ENCODE measurements around the gene TCTN2. TPM values are rescaled to one million over a fixed set of nuclear protein-coding genes. Genes with fewer than 3 reads are reported as not detected.

Gene TCTN2
- total RNA-seq, 1 donor from 2014 or later = 4.7 TPM

- no peak for DNase-seq (ENCODE audit: low read depth in 2 of 2)
Measured at GRCh38 chr12:123734268-123734667, 63.4 kb downstream of the TCTN2 start.

DNA sequence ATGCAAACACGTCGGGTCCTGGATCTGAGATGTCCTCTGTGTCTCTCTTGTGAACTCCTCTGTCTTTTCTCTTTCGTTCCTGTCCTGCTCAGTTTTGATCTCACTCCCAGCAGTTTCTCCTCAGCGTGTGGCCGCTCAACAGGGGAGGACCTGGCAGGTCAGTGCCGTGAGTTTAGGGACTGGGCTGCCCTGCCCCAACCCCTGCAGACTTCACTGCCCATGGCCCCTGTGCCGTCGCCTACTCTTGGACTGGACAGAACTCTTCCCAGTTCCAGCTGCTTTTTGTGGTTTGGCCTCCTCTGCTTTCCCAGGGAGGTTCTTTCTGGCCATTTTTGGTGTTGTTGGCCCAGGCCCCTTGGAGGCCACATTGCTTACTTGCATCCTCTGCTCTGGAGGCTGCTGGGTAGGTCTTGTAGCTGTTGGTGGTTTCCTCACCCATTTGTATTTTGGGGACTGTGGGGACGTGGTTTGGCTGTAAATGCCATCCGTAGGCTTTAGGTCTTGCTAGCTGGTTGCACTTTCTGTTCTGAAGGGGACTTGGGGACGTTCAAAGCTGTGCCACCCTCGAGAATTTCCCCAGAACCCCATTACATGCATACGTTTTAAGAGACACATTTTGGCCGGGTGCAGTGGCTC is 71.1 kb downstream of the TCTN2 start:
- DNase-seq (ENCODE audit: low read depth in 2 of 2) = no peak

- DNase-seq (ENCODE audit: low read depth in 2 of 2) = no peak
Measured at GRCh38 chr12:123743002-123743401, 72.1 kb downstream of the TCTN2 start.

GRCh38 chr12:123744836-123745235 is 73.9 kb downstream of the TCTN2 start:
- DNase-seq (ENCODE audit: low read depth in 2 of 2) = no peak

DNA sequence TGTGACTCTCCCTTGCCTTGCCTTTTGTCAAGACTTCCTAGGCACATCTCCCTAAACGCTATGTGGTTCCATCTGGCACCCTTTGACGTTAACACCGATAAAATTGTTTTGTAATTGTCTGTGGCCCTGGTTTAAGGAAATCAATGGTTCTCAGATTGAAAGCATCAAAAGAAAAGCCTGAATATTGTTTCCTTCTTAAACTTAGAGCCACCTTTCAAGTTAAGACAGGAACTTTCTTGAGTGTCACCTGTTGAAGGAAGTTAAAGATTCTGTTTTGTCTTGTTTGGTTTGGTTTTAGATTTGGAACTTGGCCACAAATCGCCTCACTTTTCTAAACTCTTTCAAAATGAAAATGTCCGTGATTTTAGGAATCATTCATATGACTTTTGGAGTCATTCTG is 76.4 kb downstream of the TCTN2 start:
- no peak for DNase-seq (ENCODE audit: low read depth in 2 of 2)

GRCh38 chr12:123748161-123748560 is 77.2 kb downstream of the TCTN2 start:
- DNase-seq (ENCODE audit: low read depth in 2 of 2) = no peak

DNA sequence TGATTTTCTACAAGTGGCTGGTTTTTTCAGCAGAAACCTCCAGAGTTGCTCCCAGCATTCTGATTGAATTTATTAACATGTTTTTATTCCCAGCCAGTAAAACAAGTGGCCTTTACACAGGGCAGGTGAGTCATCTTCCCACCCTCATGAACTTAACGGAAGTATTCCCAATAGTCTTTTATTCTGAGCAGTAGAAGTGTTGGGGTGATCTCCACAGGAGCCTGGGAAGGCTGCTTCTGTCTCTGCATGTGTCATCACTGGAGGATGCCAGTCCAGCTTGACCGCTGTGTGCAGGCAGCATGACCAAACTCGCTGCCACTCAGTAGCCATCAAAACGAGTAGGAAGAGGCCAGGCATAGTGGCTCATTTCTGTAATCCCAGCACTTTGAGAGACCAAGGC is 77.7 kb downstream of the TCTN2 start:
- peak in 1 of 2 donors; percentile 62 for DNase-seq (ENCODE audit: low read depth in 2 of 2)

DNA sequence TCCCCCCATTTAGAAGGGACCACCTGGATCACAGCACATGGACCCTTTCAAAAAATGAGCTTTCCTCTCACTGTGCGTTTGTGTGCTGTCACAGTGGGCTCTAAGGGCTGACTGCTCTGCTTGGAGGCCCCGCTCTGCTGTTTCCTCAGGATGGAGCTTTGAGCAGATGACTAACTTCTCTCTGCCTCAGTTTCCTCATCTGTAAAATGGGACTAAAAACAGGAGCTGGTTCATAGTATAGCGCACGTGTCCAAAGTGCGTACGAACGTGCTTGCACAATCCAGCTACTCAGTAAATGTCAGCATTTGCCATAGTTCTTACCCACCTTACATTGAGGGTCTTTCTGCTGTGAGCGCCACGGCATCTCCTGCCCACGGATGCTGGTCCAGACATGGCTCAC is 78.4 kb downstream of the TCTN2 start:
- DNase-seq (ENCODE audit: low read depth in 2 of 2) = no peak

GRCh38 chr12:123750159-123750656 is 79.3 kb downstream of the TCTN2 start:
- no peak for DNase-seq (ENCODE audit: low read depth in 2 of 2)

DNA sequence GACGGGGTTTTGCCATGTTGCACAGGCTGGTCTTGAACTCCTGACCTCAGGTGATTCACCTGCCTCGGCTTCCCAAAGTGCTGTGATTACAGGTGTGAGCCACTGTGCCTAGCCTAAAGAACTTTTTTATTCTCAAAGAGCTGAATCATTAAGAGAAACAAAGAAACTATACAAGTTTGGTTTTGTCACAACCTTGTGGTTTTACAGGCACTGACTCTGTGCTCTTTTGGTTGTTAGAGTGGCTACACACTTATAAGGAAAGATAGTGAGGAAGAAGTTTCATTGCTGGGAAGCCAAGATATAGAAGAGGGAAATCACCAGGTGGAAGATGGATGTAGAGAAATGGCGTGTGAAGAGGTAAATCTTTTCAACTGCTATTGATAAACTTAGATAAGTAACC is 81.1 kb downstream of the TCTN2 start:
- no peak for DNase-seq (ENCODE audit: low read depth in 2 of 2)

GRCh38 chr12:123754041-123754772 is 83.3 kb downstream of the TCTN2 start:
- DNase-seq (ENCODE audit: low read depth in 2 of 2) = no peak

GRCh38 chr12:123757561-123757960 is 86.6 kb downstream of the TCTN2 start:
- DNase-seq (ENCODE audit: low read depth in 2 of 2) = no peak

Other genes with a start within 250 kb of the TCTN2 start
- gene RILPL2, start 234.4 kb upstream of the TCTN2 start, total RNA-seq = 2.4 and 3.3 TPM in 2 replicates
- 9.4 and 11.3 TPM in 2 replicates for gene SNRNP35, start 213.0 kb upstream of the TCTN2 start, total RNA-seq
- gene RILPL1, start 137.4 kb upstream of the TCTN2 start, total RNA-seq = 3.1 and 5.3 TPM in 2 replicates
- 296 and 304 TPM in 2 replicates for gene TMED2, start 86.6 kb upstream of the TCTN2 start, total RNA-seq
- 8.6 and 9.9 TPM in 2 replicates for gene DDX55, start 69.0 kb upstream of the TCTN2 start, total RNA-seq
- gene EIF2B1, start 37.4 kb upstream of the TCTN2 start, total RNA-seq = 22.6 and 25.5 TPM in 2 replicates
- 20.4 and 20.7 TPM in 2 replicates for gene GTF2H3, start 37.3 kb upstream of the TCTN2 start, total RNA-seq
- gene ATP6V0A2, start 41.2 kb downstream of the TCTN2 start, total RNA-seq = 14.4 and 37.4 TPM in 2 replicates
- gene DNAH10, start 91.2 kb downstream of the TCTN2 start, total RNA-seq = under 0.01 TPM in 2 replicates

All from dermis microvascular lymphatic vessel endothelial cell (primary cell).